ENCODE measurements around the gene PPP4R2.

Gene PPP4R2

DNA sequence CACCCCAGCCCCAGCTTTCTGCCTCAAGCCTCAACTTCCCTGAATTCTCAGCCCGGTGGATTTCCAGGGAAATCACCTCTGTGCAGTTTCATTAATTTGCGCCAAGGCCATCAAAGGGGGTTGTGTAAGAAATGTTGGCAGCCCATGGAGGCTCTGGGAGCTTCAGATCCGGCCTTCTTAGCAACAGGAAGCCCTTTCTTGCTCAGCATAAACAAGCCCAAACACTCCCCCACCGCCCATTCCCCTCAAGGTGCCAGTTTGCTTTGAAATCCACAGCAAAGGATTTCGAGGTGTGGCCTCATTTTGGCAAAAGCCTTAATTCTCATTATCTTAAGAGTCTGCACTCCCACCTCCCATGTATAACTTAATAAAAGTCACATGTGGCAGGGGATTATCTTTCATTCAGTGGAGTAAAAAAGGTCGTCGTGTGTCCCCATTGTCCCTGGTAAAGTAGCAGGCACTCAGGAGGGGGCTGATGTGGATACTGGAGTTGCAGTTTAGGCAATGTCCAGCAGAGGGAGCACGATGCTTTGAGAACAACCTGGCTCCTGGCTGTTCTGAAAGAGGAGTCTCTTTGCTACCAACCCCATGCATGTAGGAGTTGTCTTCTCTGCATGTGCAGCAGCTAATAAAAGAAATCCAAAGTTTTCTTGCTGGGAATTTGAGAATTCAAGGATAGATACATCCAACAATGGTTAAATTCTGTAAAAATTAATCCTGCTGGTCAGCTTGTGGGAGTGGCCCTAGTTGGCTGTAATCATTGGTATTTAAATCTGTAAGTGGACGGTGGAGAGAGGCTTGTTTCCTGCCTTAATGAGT, 104.3 kb downstream of the PPP4R2 start:
- H3K4me3 ChIP-seq = no peak overlapping the region
- H3K27ac ChIP-seq = peak overlapping the region in 2 of 21 experiments; percentile 8 to 62

DNA sequence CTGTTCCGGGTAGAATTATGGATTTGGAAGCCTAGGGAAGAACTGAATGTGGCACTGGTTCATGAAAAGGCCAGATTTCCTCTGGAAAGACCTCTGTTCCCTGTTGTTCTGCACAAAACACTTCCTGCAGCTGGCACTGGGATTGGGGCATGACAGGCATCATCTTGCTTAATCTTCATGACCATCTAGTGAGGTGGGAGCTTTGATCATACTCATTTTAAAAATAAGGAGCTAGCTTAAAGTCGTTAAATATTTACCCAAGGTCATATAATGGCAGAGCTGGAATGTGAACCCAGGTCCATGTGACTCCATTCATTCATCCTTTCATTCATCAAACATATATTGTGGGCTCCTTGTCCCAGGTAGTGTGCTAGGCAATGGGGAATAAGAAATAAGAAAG, 105.3 kb downstream of the PPP4R2 start:
- no peak overlapping the region for H3K4me3 ChIP-seq
- H3K27ac ChIP-seq = peak overlapping the region in 1 of 21 experiments; percentile 14

DNA sequence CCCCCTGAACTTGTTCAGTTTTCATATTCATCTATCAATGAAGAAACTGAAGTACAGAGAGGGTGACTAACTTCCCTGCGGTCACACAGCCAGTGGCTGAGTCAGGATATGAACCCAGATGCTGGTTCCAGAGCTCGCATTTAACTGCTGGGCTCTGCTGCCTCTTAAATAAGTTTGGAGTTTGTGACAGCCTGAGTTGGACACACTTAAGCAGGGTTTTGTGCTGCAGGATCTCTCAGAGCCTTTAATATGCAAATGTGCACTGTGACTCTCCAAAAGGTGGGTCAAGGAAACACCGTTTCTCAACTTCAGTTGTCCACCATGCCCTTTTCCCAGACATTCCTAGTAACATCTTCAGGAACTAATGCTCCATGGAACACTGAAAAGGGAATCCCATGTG, 110.6 kb downstream of the PPP4R2 start:
- no peak overlapping the region for H3K4me3 ChIP-seq
- H3K27ac ChIP-seq = no peak overlapping the region

DNA sequence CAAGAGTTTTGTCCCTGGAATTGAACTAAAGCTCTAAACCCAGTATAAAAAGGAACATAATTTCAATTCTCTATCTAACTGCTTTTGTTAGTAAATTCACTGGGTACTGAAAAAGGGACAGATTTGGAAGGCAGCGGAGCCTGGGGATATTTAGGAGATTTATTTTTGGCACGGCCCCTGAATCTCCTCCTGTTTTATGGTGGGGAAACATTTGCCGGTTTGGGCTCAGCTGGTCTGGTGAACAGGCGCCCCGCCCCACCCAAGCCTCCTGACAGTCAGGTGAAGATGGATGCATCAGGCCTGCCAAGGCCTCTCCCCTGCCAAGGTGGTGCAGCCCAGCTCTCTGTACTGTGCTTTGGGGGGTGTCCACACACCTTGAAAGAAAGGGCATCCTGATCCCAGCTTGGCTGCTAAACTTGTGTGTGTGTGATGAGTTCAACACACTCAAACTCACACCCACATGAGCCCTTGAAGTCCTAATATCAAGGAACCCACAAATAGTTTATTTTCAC, 111.1 kb downstream of the PPP4R2 start:
- H3K27ac ChIP-seq = no peak overlapping the region
- no peak overlapping the region for H3K4me3 ChIP-seq

DNA sequence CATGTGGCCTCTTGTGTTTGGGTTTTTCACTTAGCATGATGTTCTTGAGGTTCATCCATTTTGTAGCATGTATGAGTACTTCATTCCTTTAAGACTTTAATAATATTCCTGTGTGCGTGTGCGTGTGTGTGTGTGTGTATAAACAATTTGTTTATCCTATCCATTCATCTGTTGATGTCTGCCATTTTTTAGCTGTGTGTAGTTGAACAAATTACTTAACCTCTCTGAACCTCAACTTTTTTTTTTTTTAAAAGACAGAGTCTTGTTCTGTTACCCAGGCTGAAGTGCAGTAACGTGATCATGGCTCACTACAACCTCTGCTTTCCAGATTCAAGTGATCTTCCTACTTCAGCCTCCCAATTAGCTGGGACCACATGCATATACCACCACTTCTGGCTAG, 112.1 kb downstream of the PPP4R2 start:
- H3K27ac ChIP-seq = no peak overlapping the region
- H3K4me3 ChIP-seq = no peak overlapping the region

DNA sequence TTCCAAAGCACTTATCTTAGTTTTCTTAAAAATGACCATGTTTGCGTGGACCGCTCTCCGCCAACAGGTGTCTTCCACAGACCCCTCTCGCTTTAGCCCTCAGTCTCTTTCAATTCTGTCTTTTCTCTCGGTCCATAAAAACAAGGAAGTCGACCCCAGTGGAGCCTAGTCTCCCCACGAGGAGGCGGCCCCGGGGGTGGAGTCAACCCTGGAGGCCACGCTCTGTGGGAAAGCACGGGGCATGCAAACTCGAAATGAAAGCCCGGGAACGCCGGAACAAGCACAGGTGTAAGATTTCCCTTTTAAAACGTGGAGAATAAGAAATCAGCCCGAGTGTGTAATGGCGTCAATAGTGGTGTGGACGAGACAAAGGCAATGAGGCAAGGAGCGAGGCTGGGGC, 113.9 kb downstream of the PPP4R2 start:
- H3K4me3 ChIP-seq = no peak overlapping the region

DNA sequence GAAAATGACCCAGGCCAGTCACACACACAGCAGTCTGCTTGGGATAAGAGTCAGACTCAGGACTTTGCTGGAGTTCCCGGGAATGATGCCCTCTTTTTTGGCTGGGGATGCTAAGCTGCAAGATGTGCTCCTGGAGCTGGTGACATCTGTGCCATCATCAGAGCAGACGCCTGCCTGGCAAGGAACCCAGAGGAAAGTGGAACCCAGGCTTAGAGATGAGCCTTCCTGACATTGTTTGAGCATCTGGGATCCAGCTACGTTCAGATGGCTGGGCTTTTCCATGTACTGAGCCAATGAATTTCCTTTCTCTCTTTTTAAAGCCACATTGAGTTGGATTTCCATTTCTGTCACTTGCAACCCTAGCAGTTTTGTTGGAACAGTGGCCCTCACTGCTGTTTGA, 118.1 kb downstream of the PPP4R2 start:
- H3K27ac ChIP-seq = no peak overlapping the region
- H3K4me3 ChIP-seq = no peak overlapping the region

More for the DNA sequence above, 113.9 kb downstream of the PPP4R2 start:
- no peak overlapping the region for H3K27ac ChIP-seq

DNA sequence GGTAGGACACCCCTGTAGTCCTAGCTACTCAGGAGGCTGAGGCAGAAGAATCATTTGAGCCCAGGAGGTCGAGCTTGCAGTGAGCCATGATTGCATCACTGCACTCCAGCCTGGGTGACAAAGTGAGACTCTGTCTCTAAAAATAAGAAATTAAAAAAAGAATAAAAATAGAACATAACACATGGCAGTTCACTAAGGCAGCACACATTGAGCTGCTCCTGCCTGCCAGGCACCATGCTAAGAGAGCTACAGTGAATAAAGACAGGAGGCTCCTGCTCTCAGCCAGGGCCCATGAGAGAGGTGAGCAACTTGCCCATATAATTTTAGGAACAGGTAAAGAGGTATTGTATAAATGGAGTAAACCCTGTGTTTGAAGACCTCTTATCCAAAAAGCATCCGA, 119.2 kb downstream of the PPP4R2 start:
- H3K4me3 ChIP-seq = no peak overlapping the region
- H3K27ac ChIP-seq = no peak overlapping the region

All from skin epidermis (tissue), 12 donors.